ENCODE measurements around the gene MOG.

Gene MOG

DNA sequence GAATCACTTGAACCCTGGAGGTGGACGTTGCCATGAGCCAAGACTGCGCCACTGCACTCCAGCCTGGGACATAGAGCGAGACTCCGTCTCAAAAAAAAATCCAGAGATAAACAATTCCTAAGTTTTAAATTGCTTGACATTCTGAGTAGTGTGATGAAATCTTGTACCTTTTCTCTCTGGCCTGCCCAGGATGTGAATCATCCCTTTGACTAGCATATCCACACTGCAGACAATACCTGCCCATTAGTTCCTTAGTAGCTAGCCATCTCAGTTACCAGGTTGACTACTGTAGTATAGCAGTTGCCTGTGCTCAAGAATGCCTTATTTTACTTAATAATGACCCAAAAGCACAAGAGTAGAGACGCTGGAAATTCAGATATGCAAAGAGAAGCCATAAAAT lies 21.2 kb downstream of the MOG start:
- no peak for DNase-seq

GRCh38 chr6:29679962-29680361 lies 23.1 kb downstream of the MOG start:
- no peak for DNase-seq

GRCh38 chr6:29680416-29680815 lies 23.5 kb downstream of the MOG start:
- DNase-seq: no peak

DNA sequence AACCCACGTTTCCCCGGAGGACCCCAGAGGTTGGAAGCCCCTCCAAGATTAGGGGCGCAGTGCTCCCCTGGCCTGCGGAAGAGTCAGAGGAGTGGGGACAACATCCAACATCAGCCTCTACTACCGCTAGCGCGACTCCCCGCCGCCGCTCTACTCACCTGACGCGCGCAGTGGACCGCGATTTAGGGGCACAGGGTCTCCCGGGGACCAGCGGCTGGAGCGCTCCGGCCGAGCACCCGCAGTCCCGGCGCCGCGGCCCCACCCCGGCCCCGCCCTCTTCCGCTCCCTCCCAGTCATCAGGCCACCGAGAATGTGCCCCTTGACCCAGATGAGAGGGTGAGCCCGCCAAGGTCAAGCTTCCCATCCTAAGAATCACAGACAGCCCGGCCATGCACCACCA lies 24.0 kb downstream of the MOG start, which contains the start of gene ZFP57:
ZFP57 (minus strand) TSS at position 249 of the 400 bp plus-strand sequence. CDS start 4,149 bp downstream, outside the sequence.
- DNase-seq: no peak

GRCh38 chr6:29681811-29682210 lies 24.9 kb downstream of the MOG start:
- DNase-seq: no peak

GRCh38 chr6:29685718-29686326 lies 28.9 kb downstream of the MOG start:
- no peak for DNase-seq

DNA sequence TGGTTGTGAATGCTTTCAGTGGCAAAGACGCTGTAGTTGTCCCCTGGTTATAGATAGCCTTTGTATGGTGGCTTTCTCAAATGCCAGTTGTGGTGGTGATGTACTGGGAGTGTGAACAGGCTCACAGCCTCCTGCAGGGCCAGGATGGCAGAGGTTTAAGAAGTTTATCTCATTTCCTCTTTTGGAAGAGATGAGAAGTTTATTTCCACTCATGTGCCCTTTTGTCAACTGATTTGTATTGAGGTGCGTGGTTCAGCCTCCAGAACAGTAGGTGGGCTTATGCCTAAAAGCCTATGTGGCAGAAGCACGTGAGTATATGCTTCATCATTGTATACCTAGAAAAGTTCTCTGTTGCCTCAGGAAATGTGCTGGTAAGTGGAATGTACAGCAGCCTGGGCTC lies 37.7 kb downstream of the MOG start:
- no peak for DNase-seq

DNA sequence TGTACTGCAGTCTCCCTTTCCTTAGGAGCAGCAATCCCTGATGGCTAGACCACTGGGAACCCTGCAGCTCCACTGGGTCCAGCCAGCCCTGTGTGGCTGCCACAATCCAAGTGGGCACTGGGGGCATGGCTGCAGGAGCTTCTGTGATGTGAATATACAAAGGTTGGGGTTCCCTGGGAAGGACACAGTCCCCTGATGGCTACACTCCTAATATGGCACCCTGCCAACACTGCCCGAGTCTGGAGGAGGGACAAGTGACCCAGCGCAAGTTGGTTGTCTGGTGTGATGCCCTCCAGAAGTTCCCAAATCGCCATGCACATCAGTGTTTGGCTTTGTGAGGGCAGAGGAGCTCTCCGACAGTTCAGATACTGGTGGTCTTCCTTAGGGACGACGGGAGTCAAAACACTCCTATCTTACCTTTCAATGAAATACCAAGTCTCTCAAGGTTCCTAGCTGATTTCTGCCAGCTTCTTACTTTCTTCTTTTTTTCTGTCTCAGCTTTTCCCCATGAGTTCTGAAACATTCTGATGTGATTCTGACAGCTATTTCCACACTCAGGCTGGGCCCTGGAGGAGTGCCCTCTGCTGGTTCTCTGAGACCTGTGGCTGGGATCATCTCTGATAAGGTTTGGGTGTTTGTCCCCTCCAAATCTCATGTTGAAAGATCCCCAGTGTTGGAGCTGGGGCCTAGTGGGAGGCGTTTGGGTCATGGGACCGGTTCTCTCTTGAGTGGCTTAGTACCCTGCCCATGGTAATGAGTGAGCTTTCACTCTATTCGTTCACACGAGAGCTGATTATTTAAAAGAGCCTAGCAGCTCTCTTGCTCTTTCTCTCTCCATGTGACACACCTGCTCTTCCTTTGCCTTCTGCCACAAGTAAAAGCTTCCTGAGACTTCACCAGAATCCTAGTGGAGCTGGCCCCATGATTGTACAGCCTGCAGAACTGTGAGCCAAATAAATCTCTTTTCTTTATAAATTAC lies 39.5 kb downstream of the MOG start:
- no peak for DNase-seq

- peak; percentile 14 for DNase-seq
Measured at GRCh38 chr6:29702519-29703103, 45.7 kb downstream of the MOG start.

- DNase-seq: peak; percentile 37
Measured at GRCh38 chr6:29705389-29706231, 48.7 kb downstream of the MOG start.

DNA sequence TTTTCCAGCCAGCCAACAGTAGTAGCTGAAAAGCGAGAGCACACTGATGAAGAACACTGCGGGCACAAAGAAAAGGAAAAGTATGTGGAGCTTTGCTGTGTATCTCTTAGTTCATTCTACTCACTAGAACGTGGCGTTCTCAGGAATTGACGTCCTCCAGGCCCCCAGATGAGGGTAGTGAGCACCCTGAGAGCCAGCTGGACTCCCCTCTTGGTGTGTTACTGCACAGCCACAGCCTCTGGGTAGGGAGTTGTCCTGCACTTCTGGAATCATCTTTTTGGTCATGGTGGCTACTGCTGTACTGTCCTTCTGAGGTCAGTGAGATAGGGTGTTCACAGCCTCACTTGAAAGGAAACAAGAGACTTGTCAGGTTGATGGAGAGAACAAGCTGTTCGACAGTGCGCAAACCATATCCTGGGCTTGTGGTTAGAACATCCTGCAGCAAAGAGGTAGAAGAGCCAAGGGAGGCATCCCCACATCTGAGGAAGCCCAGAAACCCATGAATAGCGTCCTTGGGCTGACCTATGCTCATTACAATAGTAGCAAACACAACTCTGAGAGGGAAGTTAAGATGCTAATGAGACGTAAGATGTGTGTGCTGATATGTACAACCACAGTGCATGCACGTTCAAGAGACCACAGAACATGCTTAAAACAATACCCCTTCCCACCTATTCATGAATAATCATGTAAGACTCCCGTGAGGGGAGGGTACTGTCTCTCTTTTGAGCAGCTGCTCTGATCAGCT lies 51.7 kb downstream of the MOG start:
- DNase-seq: no peak

- DNase-seq: no peak
Measured at GRCh38 chr6:29709188-29709587, 52.3 kb downstream of the MOG start.

DNA sequence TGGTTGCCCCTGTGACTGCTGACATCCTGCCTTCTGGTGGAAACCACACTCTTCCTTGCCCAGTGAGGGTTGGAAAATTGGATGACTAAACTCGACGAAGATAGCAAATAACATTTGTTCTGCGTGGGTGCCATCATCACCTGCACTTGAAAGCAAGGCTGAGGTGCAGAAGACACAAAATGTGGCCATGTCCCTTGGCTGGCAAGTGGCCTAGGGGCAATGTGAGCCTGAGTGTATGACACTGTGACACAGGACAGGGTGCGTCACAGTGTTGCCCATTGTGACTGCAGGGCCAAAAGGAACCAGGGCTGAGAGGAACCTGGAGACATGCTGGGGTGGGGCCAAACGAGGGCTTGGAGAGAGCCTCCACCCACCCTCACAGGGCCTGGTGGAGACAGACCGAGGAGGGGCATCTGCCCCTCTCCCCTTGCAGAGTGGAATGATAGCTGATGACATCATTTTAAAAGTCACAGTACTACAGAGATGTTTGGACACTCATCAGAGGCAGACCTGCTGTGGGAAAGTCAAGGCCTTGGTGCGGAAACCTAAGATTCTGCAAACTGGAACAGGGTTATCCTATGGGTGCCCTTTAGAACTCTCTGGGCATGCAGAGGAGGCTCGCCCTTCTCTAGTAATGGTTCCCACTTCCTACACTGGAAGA lies 53.5 kb downstream of the MOG start:
- DNase-seq: no peak

- no peak for DNase-seq
Measured at GRCh38 chr6:29720863-29721262, 64.0 kb downstream of the MOG start.
